Sciatic nerve (tissue), 2 donors: ENCODE data around the gene INHBB. TPM values are rescaled to one million over a fixed set of nuclear protein-coding genes. Genes with fewer than 3 reads are reported as not detected.

ENCODE experiments used
- ATAC-seq: fragments of 200-7000 bp; cut with Tn5 transposase; one replicate; pipeline ENCODE4 v1.9.1; 2020; ENCODE audit warnings: mild to moderate bottlenecking, moderate library complexity
- DNase-seq: peaks from one replicate; pipeline ENCODE4 v3.0.0-alpha.2; 2020; ENCODE audit warnings: low spot score
- intact Hi-C: fragments of 100-400 bp; cut with DNase I; formaldehyde crosslinking; loops from one replicate; pipeline ENCODE4 v1.14.2; 2022
- total RNA-seq: library from RNA; stranded (reverse); fragmentation: NEBNext Ultra II Directional; extraction: Animal tissue kit (Norgen Biotek cat#: 25700); gene quantifications from one replicate; pipeline ENCODE4 v1.2.1, GENCODE V29; 2021
- donor health status: DM: no; HTN: no; CAD: no.
- donor health status: DM: no; HTN: no; CAD: no.

INHBB gene
- total RNA-seq, 1 donor from 2014 or later: 37.4 TPM

GRCh38 chr2:120369250-120369649 lies 23.3 kb downstream of the INHBB start:
- ATAC-seq: no peak
- intact Hi-C loops: no loop called here
- DNase-seq: no peak

- no peak for ATAC-seq
- intact Hi-C loops: no loop called here
- no peak for DNase-seq
These were observed 26.2 kb downstream of the INHBB start for GRCh38 chr2:120371969-120372625.

- ATAC-seq (no peak), DNase-seq (no peak)
- intact Hi-C loops: no loop called here
These were observed 26.9 kb downstream of the INHBB start for GRCh38 chr2:120372816-120373215.

- no peak for DNase-seq
- ATAC-seq: no peak
- intact Hi-C loops: no loop called here
These were observed 27.5 kb downstream of the INHBB start for GRCh38 chr2:120373424-120373823.

GRCh38 chr2:120374821-120375220 lies 28.9 kb downstream of the INHBB start:
- intact Hi-C loops: no loop called here
- no peak for DNase-seq
- ATAC-seq: no peak

- intact Hi-C loops: no loop called here
- DNase-seq (no peak), ATAC-seq (no peak)
These were observed 29.5 kb downstream of the INHBB start for GRCh38 chr2:120375251-120376020.

GRCh38 chr2:120376101-120376500 lies 30.2 kb downstream of the INHBB start:
- ATAC-seq (no peak), DNase-seq (no peak)
- intact Hi-C loops: no loop called here

GRCh38 chr2:120376679-120377640 lies 31.0 kb downstream of the INHBB start:
- ATAC-seq (no peak), DNase-seq (no peak)
- intact Hi-C loops: no loop called here

GRCh38 chr2:120378605-120379004 lies 32.7 kb downstream of the INHBB start:
- no peak for DNase-seq
- intact Hi-C loops: no loop called here
- ATAC-seq: no peak

GRCh38 chr2:120379916-120380893 lies 34.3 kb downstream of the INHBB start:
- DNase-seq (no peak), ATAC-seq (no peak)
- intact Hi-C loops: no loop called here

GRCh38 chr2:120381192-120381591 lies 35.3 kb downstream of the INHBB start:
- intact Hi-C loops: no loop called here
- DNase-seq (no peak), ATAC-seq (no peak)

GRCh38 chr2:120381661-120382060 lies 35.7 kb downstream of the INHBB start:
- intact Hi-C loops: no loop called here
- ATAC-seq (no peak), DNase-seq (no peak)

- intact Hi-C loops: no loop called here
- DNase-seq (no peak), ATAC-seq (no peak)
These were observed 36.7 kb downstream of the INHBB start for GRCh38 chr2:120382541-120383144.

- DNase-seq (no peak), ATAC-seq (no peak)
- intact Hi-C loops: no loop called here
These were observed 37.3 kb downstream of the INHBB start for GRCh38 chr2:120383191-120383590.

GRCh38 chr2:120383631-120384340 lies 37.9 kb downstream of the INHBB start:
- DNase-seq (no peak), ATAC-seq (no peak)
- intact Hi-C loops: no loop called here

GRCh38 chr2:120384486-120385354 lies 38.8 kb downstream of the INHBB start:
- ATAC-seq (no peak), DNase-seq (no peak)
- intact Hi-C loops: no loop called here
